GM03348 (cell line): ENCODE measurements around the gene WWC2.

Experiments
- DNase-seq: peaks from one replicate; pipeline ENCODE4 v3.0.0; 2012; ENCODE audit warnings: low spot score

Gene WWC2

GRCh38 chr4:183256756-183257385 lies 157.8 kb downstream of the WWC2 start:
- peak; percentile 72 for DNase-seq

- DNase-seq, result no peak
Observed at GRCh38 chr4:183257808-183258207, 158.8 kb downstream of the WWC2 start.

GRCh38 chr4:183260491-183261151 lies 161.6 kb downstream of the WWC2 start:
- DNase-seq, result no peak

GRCh38 chr4:183261953-183262775 lies 163.1 kb downstream of the WWC2 start:
- peak; percentile 83 for DNase-seq

- no peak for DNase-seq
Observed at GRCh38 chr4:183262776-183263100, 163.7 kb downstream of the WWC2 start.

- no peak for DNase-seq
Observed at GRCh38 chr4:183263787-183264386, 164.8 kb downstream of the WWC2 start.

- peak; percentile 47 for DNase-seq
Observed at GRCh38 chr4:183264614-183265013, 165.6 kb downstream of the WWC2 start.

- DNase-seq, result no peak
Observed at GRCh38 chr4:183266371-183266770, 167.3 kb downstream of the WWC2 start.

GRCh38 chr4:183268556-183268955 lies 169.5 kb downstream of the WWC2 start:
- no peak for DNase-seq

GRCh38 chr4:183272384-183272783 lies 173.3 kb downstream of the WWC2 start:
- DNase-seq, result no peak

- no peak for DNase-seq
Observed at GRCh38 chr4:183276106-183276505, 177.0 kb downstream of the WWC2 start.

GRCh38 chr4:183284258-183284785 lies 185.3 kb downstream of the WWC2 start:
- no peak for DNase-seq

GRCh38 chr4:183284965-183285364 lies 185.9 kb downstream of the WWC2 start:
- DNase-seq, result peak; percentile 74

GRCh38 chr4:183285886-183286285 lies 186.8 kb downstream of the WWC2 start:
- DNase-seq, result no peak

GRCh38 chr4:183286590-183287308 lies 187.7 kb downstream of the WWC2 start:
- DNase-seq, result no peak

- DNase-seq, result no peak
Observed at GRCh38 chr4:183287309-183287659, 188.2 kb downstream of the WWC2 start.

- DNase-seq, result no peak
Observed at GRCh38 chr4:183287677-183288076, 188.6 kb downstream of the WWC2 start.

- DNase-seq, result no peak
Observed at GRCh38 chr4:183288955-183289354, 189.9 kb downstream of the WWC2 start.

- peak; percentile 28 for DNase-seq
Observed at GRCh38 chr4:183289688-183290087, 190.6 kb downstream of the WWC2 start.

- DNase-seq, result no peak
Observed at GRCh38 chr4:183291070-183291469, 192.0 kb downstream of the WWC2 start.

GRCh38 chr4:183295711-183296110 lies 196.7 kb downstream of the WWC2 start:
- DNase-seq, result no peak

- DNase-seq, result no peak
Observed at GRCh38 chr4:183297675-183298074, 198.6 kb downstream of the WWC2 start.
